SK-N-SH treated with all-trans-retinoic acid at 6 μM for 48 hours (cell line): ENCODE results near the gene UIMC1.

ENCODE experiments used
- ATAC-seq: fragments of 200-7000 bp; cut with Tn5 transposase; 3 replicates; pipeline ENCODE4 v1.9.1; 2020; ENCODE audit warnings: mild to moderate bottlenecking, moderate library complexity
- ARNTL ChIP-seq: fragments of 450-650 bp; formaldehyde crosslinking; IDR thresholded peaks from 2 replicates; pipeline ENCODE4 v1.5.0; 2020; ENCODE audit warnings: low read depth, mild to moderate bottlenecking, moderate library complexity, borderline replicate concordance
- BACH2 ChIP-seq: fragments of 250-450 bp; sonication (Bioruptor Pico); IDR thresholded peaks from 2 replicates; pipeline ENCODE4 v1.9.0; 2021; ENCODE audit warnings: mild to moderate bottlenecking, borderline replicate concordance
- CREB5 ChIP-seq: fragments of 250-450 bp; sonication (Bioruptor Pico); IDR thresholded peaks from 2 replicates; pipeline ENCODE4 v1.5.1; 2020; ENCODE audit warnings: low read depth, mild to moderate bottlenecking, moderate library complexity
- CSDC2 ChIP-seq: fragments of 250-450 bp; sonication (Bioruptor Pico); IDR thresholded peaks from 2 replicates; pipeline ENCODE4 v1.5.0; 2020; ENCODE audit warnings: mild to moderate bottlenecking, moderate library complexity
- CSRNP3 ChIP-seq: fragments of 250-450 bp; sonication (Bioruptor Pico); IDR thresholded peaks from 2 replicates; pipeline ENCODE4 v1.5.1; 2021; ENCODE audit warnings: mild to moderate bottlenecking, moderate library complexity
- GLIS3 ChIP-seq: fragments of 250-450 bp; sonication (Bioruptor Pico); IDR thresholded peaks from 2 replicates; pipeline ENCODE4 v1.5.0; 2020; ENCODE audit warnings: mild to moderate bottlenecking, moderate library complexity
- ISL1 ChIP-seq: fragments of 250-450 bp; sonication (Bioruptor Pico); IDR thresholded peaks from 2 replicates; pipeline ENCODE4 v2.1.2; 2022; ENCODE audit warnings: mild to moderate bottlenecking, moderate library complexity
- OSR1 ChIP-seq: fragments of 250-450 bp; sonication (Bioruptor Pico); IDR thresholded peaks from 2 replicates; pipeline ENCODE4 v1.8.0; 2022; ENCODE audit warnings: moderate library complexity, mild to moderate bottlenecking, inconsistent platforms
- PATZ1 ChIP-seq: fragments of 250-450 bp; sonication (Bioruptor Pico); IDR thresholded peaks from 2 replicates; pipeline ENCODE4 v1.8.0; 2020; ENCODE audit warnings: mild to moderate bottlenecking, moderate library complexity, borderline replicate concordance
- POU6F1 ChIP-seq: fragments of 250-450 bp; sonication (Bioruptor Pico); IDR thresholded peaks from 2 replicates; pipeline ENCODE4 v1.8.0; 2021; ENCODE audit warnings: low read depth, mild to moderate bottlenecking, moderate library complexity, borderline replicate concordance
- PPARA ChIP-seq: fragments of 250-450 bp; sonication (Bioruptor Pico); IDR thresholded peaks from 2 replicates; pipeline ENCODE4 v1.5.0; 2020; ENCODE audit warnings: mild to moderate bottlenecking, borderline replicate concordance
- RARB ChIP-seq: fragments of 250-450 bp; sonication (Bioruptor Pico); IDR thresholded peaks from 2 replicates; pipeline ENCODE4 v1.8.0; 2021; ENCODE audit warnings: mild to moderate bottlenecking, moderate library complexity
- SNAI2 ChIP-seq: fragments of 250-450 bp; sonication (Bioruptor Pico); IDR thresholded peaks from 2 replicates; pipeline ENCODE4 v1.5.0; 2020; ENCODE audit warnings: mild to moderate bottlenecking, moderate library complexity
- TCF4 ChIP-seq: fragments of 250-450 bp; sonication (Bioruptor Pico); IDR thresholded peaks from 2 replicates; pipeline ENCODE4 v1.8.0; 2021; ENCODE audit warnings: mild to moderate bottlenecking, moderate library complexity, borderline replicate concordance
- TOX ChIP-seq: fragments of 250-450 bp; sonication (Bioruptor Pico); IDR thresholded peaks from 2 replicates; pipeline ENCODE4 v1.8.0; 2021; ENCODE audit warnings: mild to moderate bottlenecking, moderate library complexity, borderline replicate concordance
- TSHZ2 ChIP-seq: fragments of 250-450 bp; sonication (Bioruptor Pico); IDR thresholded peaks from 2 replicates; pipeline ENCODE4 v1.5.0; 2020; ENCODE audit warnings: mild to moderate bottlenecking, moderate library complexity
- ZFP3 ChIP-seq: fragments of 250-450 bp; sonication (Bioruptor Pico); IDR thresholded peaks from 2 replicates; pipeline ENCODE4 v1.5.0; 2020; ENCODE audit warnings: mild to moderate bottlenecking, moderate library complexity
- ZFP30 ChIP-seq: fragments of 450-650 bp; formaldehyde crosslinking; IDR thresholded peaks from 2 replicates; pipeline ENCODE4 v1.5.0; 2022; ENCODE audit warnings: mild to moderate bottlenecking, moderate library complexity
- ZNF565 ChIP-seq: fragments of 450-650 bp; formaldehyde crosslinking; conservative IDR thresholded peaks from 2 replicates; pipeline ENCODE4 v1.5.0; 2020; ENCODE audit warnings: low read depth, mild to moderate bottlenecking, moderate library complexity
- ZNF70 ChIP-seq: fragments of 450-650 bp; formaldehyde crosslinking; IDR thresholded peaks from 2 replicates; pipeline ENCODE4 v1.5.0; 2020; ENCODE audit warnings: mild to moderate bottlenecking, moderate library complexity
- ZNF8 ChIP-seq: fragments of 450-650 bp; formaldehyde crosslinking; IDR thresholded peaks from 2 replicates; pipeline ENCODE4 v1.5.0; 2020; ENCODE audit warnings: mild to moderate bottlenecking, moderate library complexity

UIMC1 gene

GRCh38 chr5:176878906-176879662, 127.5 kb downstream of the UIMC1 start:
- ATAC-seq = no peak
- TF ChIP-seq BACH2 (CRISPR knock-in tag) = no peak
- TF ChIP-seq SNAI2 (CRISPR knock-in tag) = no peak
- no peak for TF ChIP-seq ZNF565 (CRISPR knock-in tag)
- no peak for TF ChIP-seq ZNF8

GRCh38 chr5:176878463-176878862, 128.1 kb downstream of the UIMC1 start:
- no peak for ATAC-seq
- TF ChIP-seq ZNF565 (CRISPR knock-in tag) (no peak), ISL1 (CRISPR knock-in tag) (no peak), CREB5 (CRISPR knock-in tag) (no peak), TCF4 (no peak), ZFP3 (CRISPR knock-in tag) (no peak), CSDC2 (CRISPR knock-in tag) (no peak), OSR1 (CRISPR knock-in tag) (no peak), PATZ1 (CRISPR knock-in tag) (no peak), SNAI2 (CRISPR knock-in tag) (no peak), TOX (CRISPR knock-in tag) (no peak), CSRNP3 (CRISPR knock-in tag) (no peak), GLIS3 (CRISPR knock-in tag) (no peak), TSHZ2 (no peak), PPARA (CRISPR knock-in tag) (no peak), ZNF8 (no peak), ARNTL (CRISPR knock-in tag) (no peak), RARB (no peak), POU6F1 (CRISPR knock-in tag) (no peak), ZFP30 (CRISPR knock-in tag) (no peak), ZNF70 (CRISPR knock-in tag) (no peak)

GRCh38 chr5:176877793-176878331, 128.7 kb downstream of the UIMC1 start:
- TF ChIP-seq CSDC2 (CRISPR knock-in tag) (no peak), BACH2 (CRISPR knock-in tag) (no peak), ARNTL (CRISPR knock-in tag) (no peak), TOX (CRISPR knock-in tag) (no peak), OSR1 (CRISPR knock-in tag) (no peak), ZNF8 (no peak), ZNF565 (CRISPR knock-in tag) (no peak), SNAI2 (CRISPR knock-in tag) (no peak), RARB (no peak), PPARA (CRISPR knock-in tag) (no peak), TSHZ2 (no peak), POU6F1 (CRISPR knock-in tag) (no peak)
- no peak for ATAC-seq
